ENCODE data around the gene OCA2.

The OCA2 gene

DNA sequence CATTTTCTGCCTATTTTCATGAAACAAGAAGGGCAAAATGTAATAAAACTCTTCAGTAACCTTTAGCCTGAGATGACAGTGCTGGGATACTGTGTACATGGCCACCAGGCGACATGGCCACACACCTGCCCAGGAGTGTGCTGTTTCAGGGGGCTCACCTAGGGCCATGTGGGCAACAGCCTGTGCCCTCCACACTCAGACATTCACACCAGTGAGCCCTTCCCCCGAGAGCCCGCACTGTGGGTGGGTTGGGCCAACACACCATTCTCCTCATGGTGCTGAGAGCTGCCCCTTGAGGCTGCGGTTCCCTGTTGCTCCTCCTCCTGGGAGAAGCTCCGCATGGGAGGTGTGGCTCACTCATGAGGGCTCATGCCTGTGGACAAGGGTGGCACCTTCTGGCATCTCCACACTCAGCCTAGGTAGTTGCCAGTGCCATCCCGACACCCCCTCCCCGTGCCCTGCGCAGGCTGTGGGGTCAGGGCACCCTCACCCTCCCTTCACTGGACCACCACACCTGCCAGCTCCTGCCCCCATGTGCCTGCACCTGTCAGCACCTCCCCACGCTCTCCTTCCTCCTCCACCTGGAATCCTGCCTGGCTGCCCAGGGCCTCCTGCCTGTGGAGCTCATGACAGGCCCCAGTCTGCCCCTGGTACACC is 19.7 kb downstream of the OCA2 start:
- DNase-seq (ENCODE audit: low spot score), result no peak

DNA sequence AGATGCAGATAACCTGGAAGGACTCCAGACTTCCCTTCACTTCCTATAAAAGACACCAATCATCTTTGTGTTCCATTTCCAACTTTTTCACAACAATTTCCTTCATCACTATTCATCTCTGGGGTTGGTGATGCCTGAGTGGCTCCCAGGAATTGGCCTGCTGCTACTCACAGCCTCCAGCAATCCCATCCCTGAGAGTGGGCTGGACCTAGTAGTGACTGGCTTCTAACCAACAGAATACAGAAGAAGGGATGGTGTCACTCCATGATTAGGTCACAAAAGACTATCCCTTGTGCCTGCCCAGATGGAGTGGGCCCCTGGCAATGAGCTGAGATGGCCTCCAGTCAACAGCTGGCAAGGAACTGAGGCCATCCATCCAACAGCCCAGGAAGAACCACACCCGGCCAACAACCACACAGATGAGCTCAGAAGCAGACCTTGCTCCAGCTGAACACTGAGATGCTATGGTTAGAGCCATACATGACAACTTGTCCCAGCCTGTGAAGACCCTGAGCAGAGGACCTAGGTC is 20.9 kb downstream of the OCA2 start:
- DNase-seq (ENCODE audit: low spot score), result no peak

DNA sequence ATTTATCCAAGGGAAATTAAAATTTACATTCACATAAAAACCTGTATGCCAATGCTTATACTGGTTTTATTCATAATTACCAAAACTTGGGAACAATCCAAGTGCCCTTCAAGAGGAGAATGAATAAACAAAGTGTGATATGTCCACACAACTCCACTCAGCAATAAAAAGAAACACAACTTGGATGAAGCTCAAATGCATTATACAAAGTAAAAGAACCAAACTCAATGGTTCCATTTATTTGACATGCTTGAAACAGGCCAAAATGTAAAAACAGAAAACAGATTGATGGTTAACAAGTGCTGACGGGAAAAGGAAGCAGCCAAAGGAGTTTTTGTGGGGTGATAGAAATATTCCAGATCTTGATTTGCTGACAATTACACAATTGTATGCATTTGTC is 23.5 kb downstream of the OCA2 start:
- DNase-seq (ENCODE audit: low spot score), result no peak

DNA sequence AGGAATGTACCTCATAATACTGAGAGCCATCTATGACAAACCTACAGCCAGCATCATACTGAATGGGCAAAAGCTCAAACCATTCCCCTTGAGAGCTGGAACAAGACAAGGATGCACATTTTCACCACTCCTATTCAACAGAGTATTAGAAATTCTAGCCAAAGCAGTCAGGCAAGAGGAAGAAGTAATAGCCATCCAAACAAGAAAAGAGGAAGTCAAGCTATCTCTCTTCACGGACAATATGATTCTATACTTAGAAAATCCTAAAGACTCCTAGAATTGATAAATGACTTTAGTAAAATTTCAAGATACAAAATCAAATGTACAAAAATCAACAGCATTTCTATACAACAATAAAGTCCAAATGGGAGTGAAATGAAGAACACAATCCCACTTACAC is 30.2 kb downstream of the OCA2 start:
- DNase-seq (ENCODE audit: low spot score), result no peak

DNA sequence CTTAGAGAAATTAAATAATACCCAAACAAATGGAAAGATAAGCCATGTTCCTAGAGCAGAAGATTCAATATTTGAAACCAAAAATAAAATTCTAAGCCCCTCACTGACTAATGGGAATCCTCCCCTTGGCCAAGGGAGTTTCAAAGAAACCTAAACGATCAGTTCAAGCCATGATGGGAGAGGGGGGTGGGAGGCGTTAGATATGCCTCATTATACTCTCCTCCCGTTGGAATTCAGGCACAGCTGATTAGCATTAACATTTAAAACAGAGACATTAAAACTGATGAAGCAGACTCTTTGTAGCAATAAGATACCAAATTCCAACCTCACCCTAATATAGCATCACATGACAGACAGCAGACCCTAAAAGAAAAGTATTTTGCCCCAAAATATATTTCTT is 32.9 kb downstream of the OCA2 start:
- DNase-seq (ENCODE audit: low spot score), result no peak

DNA sequence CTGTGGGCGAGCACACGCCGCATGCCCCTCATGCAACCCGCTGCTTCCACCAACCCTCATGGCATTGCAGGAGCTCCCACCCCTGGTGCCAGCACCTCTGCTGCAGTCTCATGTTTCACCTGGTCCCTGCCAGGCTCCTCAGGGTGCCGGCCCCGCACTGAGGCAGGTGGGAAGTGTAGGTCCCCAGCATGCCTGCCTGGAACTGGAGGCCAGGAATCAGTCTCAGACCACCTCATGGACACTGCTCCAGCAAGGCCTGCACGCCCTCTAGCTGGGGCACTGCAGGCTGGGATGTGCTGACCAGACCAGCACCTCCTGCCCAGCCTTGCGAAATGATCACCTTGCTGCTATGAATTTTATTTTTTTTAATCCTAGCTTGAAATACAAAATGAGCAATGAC is 39.1 kb downstream of the OCA2 start:
- DNase-seq (ENCODE audit: low spot score), result no peak

DNA sequence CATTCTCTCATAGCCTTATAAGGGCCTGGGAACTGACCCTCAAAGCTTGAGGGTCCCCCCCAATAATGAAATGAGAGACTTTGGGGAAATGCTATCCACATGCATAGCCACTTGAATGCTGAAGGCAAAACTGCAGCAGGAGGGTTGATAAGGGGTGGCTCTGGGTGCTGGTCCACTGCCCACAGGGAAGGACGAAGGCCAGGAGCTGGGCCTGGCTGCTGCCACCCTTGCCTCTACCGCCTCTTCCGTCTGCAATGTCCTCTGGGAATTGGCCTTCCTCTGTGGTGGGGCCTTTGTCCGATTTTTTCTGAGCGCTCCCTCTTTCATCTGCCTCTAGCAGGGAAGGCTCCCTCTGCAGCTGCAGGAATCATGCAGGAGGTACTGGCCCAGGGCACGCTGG is 41.0 kb downstream of the OCA2 start:
- DNase-seq (ENCODE audit: low spot score), result no peak

DNA sequence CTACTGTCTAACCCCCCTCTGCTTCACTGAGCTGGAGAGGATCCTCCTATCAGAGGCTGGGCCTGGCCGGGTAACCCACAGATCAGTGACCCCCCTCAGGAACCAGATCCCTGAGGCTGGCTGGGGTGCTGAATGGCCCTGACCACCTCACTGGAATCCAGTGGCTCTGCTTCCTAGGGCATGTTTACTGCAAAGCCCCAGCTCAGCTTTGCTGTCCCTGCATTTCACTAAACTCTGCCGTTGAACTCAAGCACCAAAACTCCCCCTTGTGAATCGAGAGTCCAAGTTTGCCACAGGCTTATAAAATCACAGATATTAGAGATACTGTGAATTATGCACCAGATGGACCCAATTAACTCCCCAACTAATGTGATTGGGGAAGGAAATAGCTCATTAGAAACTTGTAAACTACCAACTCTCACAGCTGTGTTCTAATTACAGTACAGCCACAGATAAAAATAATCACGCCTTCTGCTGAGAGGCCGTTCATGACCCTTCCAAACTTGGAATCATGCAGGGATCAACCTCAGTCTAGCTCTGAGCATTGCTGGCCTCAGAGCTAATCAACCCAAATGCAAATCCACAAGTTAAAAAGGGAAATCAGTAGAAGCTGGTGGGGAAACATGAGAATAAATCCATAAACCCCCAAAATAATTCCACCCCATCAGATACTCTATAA is 47.0 kb downstream of the OCA2 start:
- no peak for DNase-seq (ENCODE audit: low spot score)

DNA sequence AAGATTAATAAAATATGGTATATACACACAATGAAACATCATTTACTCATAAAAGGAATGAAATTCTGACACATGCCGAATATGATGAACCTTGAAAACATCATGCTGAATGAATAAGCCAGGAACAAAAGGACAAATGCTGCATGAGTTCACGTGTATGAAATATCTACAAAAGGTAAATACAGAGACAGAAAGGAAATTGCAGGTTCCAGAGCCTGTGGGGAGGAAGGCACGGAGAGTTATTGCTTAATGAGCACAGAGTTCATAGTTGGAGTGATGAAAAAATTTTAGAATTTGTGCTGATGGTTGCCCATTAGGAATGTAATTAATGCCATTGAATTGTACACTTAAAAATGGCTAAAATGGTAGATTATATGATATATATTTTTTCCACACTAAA is 49.5 kb downstream of the OCA2 start:
- DNase-seq (ENCODE audit: low spot score), result no peak

DNA sequence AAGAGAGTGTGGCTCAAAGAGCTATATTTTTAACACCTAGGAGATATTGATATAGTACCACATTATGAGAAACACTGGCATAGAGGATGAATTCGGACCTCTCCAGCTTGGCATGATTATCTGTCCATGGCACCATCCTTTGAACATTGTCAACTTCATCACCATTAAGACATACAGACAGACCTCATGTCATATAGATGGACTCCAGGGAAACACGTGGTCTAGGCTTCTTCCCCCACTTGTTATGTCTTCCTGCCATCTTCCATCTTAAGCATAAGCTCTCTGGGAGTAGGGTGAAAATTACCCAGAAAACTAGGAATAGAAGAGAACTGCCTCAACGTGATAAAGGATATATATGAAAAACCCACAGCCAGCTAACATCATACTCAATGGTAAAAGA is 51.8 kb downstream of the OCA2 start:
- no peak for DNase-seq (ENCODE audit: low spot score)

DNA sequence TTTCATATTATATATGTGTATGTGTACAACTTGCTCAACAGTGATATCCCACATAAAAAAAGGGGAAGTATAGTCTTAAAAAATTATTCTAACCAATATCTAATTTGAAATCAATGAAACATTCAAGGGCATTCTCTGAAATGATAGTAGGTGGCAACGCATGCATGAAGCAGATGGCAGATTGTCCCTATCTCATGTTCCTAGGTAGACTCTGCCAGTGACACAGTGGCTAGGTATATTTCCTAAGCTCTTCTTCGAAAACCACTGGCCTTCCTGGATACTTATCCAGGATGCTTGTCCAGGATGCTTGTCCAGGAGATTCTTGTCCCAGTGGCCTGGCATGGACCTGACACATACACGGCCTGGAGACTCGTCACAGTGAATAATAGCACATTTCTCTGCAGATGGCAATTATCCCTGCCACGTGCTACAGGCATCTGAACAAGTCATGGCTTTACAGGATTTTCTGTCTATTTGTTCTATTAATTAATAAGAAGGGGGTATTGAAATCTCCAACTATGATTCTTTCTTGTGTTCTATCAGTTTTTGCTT is 54.9 kb downstream of the OCA2 start:
- no peak for DNase-seq (ENCODE audit: low spot score)

DNA sequence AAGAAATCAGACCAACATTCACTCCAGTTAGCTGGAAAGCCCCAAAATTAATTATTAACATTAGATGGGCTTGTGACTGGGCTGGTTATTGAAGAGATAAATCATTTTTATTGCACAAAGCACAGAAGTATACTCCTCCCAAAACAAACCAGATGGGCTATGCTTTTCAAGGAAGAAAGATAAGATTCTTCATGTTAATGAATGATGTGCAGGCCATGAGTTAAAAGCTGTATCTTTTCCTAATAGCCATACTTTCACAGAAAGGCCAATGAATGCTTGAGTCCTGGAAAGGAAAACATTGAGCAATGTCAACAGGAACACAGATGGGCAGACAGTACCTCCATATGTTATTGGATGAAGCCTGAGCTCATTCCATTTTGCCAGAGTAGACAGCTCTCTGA is 55.4 kb downstream of the OCA2 start:
- DNase-seq (ENCODE audit: low spot score), result no peak

DNA sequence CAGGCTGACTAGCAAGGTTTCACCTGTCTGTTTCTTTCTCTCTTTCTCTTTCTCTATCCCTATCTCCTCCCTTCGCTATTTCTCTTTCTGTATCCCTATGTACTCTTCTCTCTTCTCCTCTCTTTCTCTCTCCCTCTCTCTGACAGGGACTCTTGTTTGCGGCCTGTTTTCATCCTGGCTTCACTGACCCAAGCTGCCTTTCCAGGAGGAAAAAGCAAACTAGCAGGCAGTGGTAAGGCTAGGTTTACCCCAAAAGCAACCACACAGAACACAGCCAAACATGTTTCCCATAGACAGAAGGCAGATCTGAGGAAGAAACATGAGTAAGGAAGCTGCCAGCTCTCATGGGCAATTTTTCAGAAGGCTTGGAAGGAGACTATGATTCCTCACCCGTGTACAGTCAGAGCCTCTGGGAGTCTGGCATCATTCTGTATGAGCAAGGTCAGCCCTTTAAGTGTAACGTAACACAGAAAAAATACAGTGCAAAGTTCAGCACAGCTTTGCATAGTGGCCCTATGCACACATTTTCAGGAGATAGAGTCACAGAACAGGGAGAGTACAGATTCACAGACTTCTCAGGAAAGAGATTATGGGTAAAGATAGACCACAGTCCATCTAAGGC is 61.0 kb downstream of the OCA2 start:
- no peak for DNase-seq (ENCODE audit: low spot score)

DNA sequence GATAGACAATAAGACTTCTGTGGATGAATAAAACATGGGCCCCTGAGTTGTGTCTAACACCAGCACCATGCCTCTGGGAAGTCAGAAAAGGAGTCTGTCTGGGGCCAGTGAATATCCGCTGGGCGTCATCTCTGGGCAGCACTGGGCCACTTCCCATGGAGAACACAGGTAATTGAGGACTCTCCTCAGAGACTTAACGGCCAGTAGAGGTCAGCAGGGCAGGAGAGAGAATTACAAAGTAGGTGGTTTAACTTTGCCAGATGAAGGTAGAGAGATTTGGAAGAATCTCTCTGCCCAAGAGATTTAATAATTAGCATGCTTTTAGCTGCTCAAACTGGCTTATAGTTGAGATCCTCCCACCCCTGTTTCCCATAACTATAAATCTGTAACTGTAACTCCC is 65.7 kb downstream of the OCA2 start:
- no peak for DNase-seq (ENCODE audit: low spot score)

DNA sequence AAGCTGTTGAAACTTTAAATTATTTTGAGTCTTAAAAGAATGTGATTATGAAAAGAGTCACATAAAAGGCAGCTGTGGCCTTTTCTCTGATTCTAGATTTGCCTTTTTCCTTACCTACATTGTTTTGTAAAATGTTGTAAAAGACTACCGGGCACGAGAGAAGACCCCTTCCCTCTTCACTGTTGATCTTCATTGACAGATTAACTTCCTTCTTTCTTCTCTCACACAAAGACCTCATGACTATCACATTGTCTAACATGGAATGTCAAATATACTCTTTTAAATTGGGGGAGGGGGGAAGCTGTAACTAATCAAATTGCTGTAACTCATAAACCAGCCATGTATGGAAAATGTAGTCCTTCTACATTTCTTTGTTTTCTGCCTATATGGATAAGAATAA is 68.3 kb downstream of the OCA2 start:
- no peak for DNase-seq (ENCODE audit: low spot score)

DNA sequence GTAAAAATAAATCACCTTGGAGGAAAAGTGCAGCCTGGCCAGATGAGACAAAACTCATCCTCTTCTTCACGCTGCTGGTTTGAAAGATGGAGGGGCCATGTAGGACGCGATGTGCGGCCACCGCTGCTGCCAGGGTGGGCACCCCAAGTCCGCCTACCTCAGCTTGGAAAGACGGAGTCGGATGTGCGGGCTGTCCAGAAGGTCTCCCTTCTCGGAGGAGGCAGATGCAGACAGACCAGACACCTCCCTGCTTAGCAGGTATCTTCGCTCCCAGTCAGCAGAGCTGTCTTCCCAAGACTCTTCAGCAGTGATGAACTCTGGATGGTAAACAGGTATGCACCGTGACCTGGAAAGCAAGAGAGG is 71.4 kb downstream of the OCA2 start:
- DNase-seq (ENCODE audit: low spot score), result no peak

DNA sequence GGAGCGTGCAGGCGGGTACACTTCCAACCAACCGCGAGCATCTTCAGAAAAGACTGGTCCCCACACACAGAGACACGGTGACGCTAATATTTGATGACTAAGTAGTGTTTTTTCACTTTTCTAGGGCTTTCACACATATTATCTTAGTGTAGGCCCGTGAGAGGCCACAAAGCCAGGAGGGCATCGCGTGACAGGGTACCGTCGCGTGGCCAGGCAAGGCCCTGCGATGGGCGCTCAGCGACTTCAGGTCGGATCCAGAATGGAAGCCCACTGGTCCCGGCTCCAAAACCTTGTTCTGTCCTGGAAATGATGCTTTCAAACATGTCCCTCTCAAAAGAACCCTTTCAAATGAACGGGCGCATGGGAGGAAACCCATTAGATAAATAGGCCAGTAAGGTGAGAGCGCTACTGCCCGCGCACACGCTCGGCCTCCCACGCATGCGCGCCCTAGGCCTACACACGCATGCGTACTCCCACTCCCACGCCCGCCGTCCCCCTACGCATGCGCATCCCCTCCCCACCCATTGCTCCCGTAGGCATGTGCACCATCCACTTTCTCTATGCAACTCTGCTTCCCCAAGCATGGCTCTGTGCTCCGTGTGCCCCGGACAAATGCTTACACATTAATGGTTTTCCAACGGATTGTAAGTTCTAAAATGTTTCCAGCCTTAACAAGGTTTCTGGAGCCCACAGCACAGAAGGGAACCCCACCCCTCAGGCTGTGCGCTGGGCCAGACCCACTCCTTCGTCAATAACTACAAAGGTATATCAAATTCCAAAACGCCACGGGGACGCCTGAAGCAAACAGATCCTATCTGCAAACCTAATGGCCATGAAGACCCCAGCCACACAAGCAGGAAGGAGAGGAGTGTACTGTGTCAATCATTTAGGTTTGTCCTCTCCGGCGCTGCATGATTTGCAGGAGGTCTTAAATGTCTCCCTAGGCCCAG is 72.1 kb downstream of the OCA2 start:
- DNase-seq (ENCODE audit: low spot score), result no peak

DNA sequence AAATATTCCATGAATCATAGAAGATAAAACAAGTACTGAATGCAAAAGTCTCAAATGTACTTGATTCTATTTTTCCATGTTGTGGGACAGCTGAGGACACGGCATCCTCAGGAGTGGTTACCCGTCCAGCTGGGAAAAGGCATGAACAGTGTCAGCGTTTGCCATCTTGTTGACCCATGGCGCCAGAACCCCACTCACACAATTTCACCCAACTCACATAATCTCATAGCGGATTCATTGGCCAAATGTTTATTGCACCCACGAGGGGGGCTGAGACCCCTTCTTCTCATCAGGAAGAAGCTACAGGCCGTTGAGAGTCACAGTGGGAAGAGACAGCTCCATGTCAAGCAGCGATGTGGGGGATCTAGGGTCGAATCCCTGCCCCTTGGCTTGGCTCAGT is 72.9 kb downstream of the OCA2 start:
- DNase-seq (ENCODE audit: low spot score), result no peak

DNA sequence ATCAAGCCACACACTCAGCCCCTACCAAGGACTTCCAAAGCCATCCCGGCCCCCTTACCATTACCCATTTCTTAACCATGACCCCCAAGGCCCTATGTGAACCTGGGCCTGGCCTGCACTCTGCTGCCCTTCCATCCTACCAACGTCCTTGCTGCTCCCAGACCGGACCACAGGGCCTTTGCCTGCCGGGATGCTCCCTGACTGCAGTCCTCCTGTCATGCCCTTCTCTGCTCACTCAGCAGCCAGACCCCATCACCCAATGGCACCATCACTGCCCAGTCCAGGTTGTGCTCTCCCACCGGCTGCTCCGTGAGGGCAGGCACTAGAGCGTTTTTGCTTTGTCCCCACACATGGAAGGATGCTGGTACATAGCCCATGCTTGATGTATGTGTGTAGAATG is 73.7 kb downstream of the OCA2 start:
- no peak for DNase-seq (ENCODE audit: low spot score)

DNA sequence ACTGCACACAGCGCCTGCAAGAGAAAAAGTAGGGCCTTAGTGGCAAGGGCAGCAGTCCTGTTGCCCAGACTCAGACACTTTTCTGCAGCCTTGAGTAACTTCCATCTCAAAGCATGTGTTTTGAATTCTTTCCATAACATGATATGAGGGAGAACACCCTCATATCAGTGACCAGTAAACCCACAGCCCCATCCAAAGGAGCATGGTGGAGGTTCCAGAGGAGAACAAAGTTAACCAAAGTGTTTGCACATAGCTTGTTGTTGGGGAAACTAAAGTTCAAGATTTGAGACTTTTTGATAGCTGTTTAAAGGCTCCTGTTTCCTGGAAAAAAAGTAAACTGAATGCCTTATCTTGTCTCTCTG is 74.2 kb downstream of the OCA2 start:
- no peak for DNase-seq (ENCODE audit: low spot score)

DNA sequence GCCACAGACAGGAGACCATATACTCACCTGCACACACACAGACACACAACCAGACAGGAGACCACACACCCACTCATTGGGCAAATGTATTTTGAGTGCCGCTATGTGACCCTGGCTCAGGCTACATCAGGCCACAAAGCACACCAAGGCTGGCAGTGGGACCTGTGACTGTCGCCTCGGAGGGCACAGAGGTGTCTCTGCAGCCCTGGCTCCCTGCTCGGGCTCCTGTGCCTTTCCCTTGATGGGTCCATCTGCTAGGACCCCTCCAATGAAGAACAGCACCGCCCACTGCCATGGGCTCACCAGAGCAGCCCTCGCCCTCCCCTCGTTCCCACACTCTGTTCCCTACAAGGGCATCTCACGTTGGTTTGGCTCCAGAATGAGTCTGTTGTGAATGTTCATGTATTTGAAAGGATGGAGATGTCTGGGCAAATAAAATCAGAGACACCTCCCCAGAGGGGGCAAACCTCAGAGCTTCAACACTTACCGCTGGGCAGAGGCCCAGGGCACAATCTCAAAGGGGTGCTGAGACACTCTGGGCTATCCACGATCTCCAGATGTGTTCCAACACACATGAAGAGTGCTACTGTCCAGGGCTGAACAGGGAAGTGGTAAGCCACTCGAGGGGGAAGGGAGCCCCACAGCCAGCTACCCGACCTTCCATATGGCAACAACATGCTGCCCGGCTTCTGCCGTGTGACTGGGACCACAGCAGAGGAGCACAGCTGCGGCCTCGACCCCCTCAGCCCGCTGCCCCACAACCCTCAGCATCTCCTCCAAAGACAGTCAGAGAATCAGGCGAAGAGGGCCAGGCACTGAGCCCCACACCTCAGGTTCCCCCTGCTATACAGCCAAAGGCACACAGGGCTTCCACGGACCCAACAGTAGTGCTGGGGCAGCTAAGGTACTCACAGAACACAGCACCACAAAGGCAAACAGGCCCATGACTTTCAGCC is 74.9 kb downstream of the OCA2 start:
- no peak for DNase-seq (ENCODE audit: low spot score)

Measured in globus pallidus (tissue), 1 donor.